HL-60 (cell line): ENCODE results near the gene OSBPL3.
"Not testable (repeated sequence)": the region's sequence is repeated elsewhere in the genome, so short reads cannot be mapped to it uniquely, and the experiment has no call there.

Experiments
- CTCF ChIP-seq: IDR thresholded peaks from one replicate; pipeline ENCODE4 v1.5.1; 2011; ENCODE audit warnings: low read length, control low read depth, inconsistent platforms; ENCODE audit not compliant: insufficient read depth
- POLR2AphosphoS5 ChIP-seq: IDR thresholded peaks from 2 replicates; pipeline ENCODE4 v1.6.1; 2012; ENCODE audit warnings: low read depth
- SPI1 ChIP-seq: IDR thresholded peaks from 2 replicates; pipeline ENCODE4 v1.6.1; 2012; ENCODE audit warnings: low read depth, mild to moderate bottlenecking, borderline replicate concordance

- TF ChIP-seq CTCF, POLR2AphosphoS5, SPI1: not testable (repeated sequence)
Measured at GRCh38 chr7:25012710-25013109, 32.7 kb upstream of the OSBPL3 start.
